ENCODE data around the gene PGA3.
"Not testable (repeated sequence)": the region's sequence is repeated elsewhere in the genome, so short reads cannot be mapped to it uniquely, and the experiment has no call there.

PGA3 gene

GRCh38 chr11:61207636-61208310 lies 4.5 kb downstream of the PGA3 start:
- not testable (repeated sequence) for DNase-seq (ENCODE audit: low read depth in 2 of 2)

DNA sequence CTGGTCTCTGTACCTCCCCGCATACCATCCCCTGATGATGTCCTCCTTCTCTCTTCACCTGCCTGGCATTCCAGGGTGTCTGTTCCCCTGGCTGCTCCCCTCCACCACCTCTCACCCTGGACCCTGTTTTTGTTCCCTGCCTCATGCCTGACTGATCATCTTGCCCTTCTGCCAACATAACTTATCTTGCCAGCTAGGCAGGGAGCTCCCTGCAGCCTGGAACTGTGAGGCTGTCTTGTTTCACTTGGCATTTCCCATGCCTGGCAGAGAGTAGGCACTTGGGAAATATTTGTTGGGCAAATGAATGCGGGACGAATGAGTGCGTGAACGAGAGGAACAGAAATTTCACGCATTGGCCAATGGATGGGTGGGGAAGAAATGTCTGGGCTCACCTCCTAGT lies 7.3 kb downstream of the PGA3 start:
- not testable (repeated sequence) for DNase-seq (ENCODE audit: low read depth in 2 of 2)

DNA sequence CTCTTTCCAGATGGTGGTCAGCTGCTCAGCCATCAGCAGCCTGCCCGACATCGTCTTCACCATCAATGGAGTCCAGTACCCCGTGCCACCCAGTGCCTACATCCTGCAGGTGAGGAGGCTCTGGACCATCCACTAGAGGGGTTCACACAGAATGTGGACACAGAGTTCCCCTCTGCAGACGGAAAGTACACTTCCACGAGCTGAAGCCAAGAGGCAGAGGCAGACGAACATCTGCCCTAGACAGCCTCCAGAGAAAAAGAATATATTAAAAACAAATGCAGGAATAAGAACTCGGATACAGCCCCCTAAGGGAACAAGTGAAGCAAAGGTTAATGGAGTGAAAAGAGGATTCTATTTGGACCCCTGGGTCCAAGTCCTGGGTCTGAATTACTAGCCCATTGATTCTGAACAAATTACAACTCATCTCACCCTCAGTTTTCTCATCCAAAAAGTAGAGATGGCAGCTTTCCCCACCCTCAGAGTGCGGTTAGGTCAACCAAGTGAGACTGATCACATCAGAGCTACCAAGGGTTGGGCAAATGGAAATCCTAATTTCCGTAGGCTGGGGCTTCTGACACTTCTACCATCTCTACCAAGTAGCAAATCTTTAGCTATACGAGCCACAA lies 8.1 kb downstream of the PGA3 start:
- DNase-seq (ENCODE audit: low read depth in 2 of 2), result not testable (repeated sequence)

GRCh38 chr11:61212202-61212601 lies 8.9 kb downstream of the PGA3 start:
- not testable (repeated sequence) for DNase-seq (ENCODE audit: low read depth in 2 of 2)

GRCh38 chr11:61213711-61214324 lies 10.5 kb downstream of the PGA3 start:
- DNase-seq (ENCODE audit: low read depth in 2 of 2), result not testable (repeated sequence)

- not testable (repeated sequence) for DNase-seq (ENCODE audit: low read depth in 2 of 2)
Observed at GRCh38 chr11:61218306-61218705, 15.0 kb downstream of the PGA3 start.

- not testable (repeated sequence) for DNase-seq (ENCODE audit: low read depth in 2 of 2)
Observed at GRCh38 chr11:61219016-61219415, 15.7 kb downstream of the PGA3 start.

GRCh38 chr11:61222047-61222446 lies 18.7 kb downstream of the PGA3 start, which contains the start of gene PGA4:
TSS of gene PGA4 (plus strand) at chr11:61222347. CDS start at chr11:61222401, 54 bp downstream.
- DNase-seq (ENCODE audit: low read depth in 2 of 2), result not testable (repeated sequence)

DNA sequence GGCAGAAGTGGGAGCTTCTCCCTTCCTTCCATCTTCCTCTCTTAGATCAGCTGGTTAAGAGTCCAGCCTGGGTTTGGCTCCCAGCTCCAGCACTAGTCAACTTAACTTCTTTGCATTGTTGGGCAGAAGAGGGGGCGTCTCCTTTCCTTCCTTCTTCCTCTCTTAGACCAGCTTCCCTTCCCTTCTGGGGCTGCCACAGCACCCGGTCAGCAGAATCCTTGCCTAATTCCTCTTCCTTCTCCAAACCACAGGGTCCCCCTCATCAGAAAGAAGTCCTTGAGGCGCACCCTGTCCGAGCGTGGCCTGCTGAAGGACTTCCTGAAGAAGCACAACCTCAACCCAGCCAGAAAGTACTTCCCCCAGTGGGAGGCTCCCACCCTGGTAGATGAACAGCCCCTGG lies 19.4 kb downstream of the PGA3 start:
- DNase-seq (ENCODE audit: low read depth in 2 of 2), result not testable (repeated sequence)

DNA sequence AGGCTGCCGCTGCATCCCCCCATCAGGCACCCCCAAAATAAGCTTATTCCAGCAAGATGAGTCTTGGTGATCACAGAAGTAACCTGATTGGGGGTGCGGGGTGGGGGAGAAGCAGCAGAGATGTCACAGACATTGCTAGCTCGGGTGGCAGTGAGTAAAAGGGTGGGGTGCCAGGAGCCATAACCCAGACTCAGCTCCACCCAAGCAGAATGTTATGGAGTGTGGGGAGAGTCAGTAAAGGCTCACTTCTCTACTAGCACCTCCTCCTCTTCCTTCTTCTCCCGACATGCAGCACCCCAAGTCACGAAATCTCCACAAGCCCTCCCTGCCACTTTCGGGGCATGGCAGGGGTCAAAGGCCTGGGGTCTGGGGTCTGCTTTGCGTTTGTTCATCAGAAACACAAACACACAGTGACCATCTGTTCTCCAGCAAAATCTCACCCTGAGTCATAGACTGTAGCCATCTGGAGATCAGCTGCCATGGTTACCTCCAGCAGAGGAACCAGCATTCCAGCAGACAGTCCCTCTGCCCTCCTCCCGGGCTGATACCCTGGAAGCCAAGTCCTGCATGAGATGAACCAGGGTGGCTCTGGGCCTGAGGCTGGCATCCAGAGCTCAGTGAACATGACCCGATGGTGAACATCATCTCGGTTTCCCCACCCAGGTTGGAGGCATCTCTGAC lies 23.3 kb downstream of the PGA3 start:
- DNase-seq (ENCODE audit: low read depth in 2 of 2), result not testable (repeated sequence)

GRCh38 chr11:61229458-61229857 lies 26.1 kb downstream of the PGA3 start:
- not testable (repeated sequence) for DNase-seq (ENCODE audit: low read depth in 2 of 2)

- not testable (repeated sequence) for DNase-seq (ENCODE audit: low read depth in 2 of 2)
Observed at GRCh38 chr11:61231033-61231432, 27.7 kb downstream of the PGA3 start.

DNA sequence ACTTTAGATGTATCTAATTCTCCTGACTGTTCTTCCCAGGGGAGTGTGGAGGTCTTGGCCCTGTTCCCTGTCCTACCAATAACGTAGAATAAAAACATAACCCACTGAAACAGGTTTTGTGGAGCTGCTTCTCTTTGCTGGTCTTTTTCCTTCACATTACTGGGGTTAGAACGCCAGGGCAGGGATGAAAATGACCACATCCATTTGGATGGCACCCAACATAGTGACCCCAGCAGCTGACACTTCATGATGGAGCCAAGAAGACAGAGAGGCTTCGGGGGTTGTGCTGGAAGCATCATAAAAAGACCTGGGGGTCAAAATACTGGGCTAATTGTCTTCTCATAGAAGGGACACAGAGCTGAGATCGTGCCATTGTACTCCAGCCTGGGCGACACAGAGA lies 28.3 kb downstream of the PGA3 start:
- DNase-seq (ENCODE audit: low read depth in 2 of 2), result not testable (repeated sequence)

- DNase-seq (ENCODE audit: low read depth in 2 of 2), result not testable (repeated sequence)
Observed at GRCh38 chr11:61232548-61233145, 29.3 kb downstream of the PGA3 start.

- not testable (repeated sequence) for DNase-seq (ENCODE audit: low read depth in 2 of 2)
Observed at GRCh38 chr11:61237130-61237529, 33.8 kb downstream of the PGA3 start.

DNA sequence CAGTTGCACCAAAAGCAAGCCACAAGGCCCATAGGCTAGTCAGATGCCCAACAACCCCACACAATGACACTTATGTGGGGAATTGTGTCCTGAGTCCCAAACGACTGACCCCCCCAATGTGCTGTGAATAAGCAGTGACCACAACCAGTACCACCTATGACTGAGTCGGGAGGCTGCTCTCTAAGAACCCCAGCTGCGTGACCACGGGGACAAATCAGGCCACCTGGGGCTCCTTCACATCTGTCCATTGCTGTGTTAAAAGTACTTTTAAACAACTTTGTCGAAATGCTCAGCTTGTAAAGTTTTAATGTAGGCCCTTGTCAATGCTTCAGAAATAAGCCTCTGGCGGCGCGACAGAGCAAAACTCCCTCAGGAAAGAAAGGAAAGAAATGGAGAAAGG lies 37.0 kb downstream of the PGA3 start:
- not testable (repeated sequence) for DNase-seq (ENCODE audit: low read depth in 2 of 2)

- DNase-seq (ENCODE audit: low read depth in 2 of 2), result not testable (repeated sequence)
Observed at GRCh38 chr11:61240875-61241274, 37.6 kb downstream of the PGA3 start, which contains the start of gene PGA5. TSS of gene PGA5 (plus strand) at chr11:61241175. CDS start at chr11:61241227, 52 bp downstream.

- DNase-seq (ENCODE audit: low read depth in 2 of 2), result not testable (repeated sequence)
Observed at GRCh38 chr11:61241526-61241925, 38.2 kb downstream of the PGA3 start.

DNA sequence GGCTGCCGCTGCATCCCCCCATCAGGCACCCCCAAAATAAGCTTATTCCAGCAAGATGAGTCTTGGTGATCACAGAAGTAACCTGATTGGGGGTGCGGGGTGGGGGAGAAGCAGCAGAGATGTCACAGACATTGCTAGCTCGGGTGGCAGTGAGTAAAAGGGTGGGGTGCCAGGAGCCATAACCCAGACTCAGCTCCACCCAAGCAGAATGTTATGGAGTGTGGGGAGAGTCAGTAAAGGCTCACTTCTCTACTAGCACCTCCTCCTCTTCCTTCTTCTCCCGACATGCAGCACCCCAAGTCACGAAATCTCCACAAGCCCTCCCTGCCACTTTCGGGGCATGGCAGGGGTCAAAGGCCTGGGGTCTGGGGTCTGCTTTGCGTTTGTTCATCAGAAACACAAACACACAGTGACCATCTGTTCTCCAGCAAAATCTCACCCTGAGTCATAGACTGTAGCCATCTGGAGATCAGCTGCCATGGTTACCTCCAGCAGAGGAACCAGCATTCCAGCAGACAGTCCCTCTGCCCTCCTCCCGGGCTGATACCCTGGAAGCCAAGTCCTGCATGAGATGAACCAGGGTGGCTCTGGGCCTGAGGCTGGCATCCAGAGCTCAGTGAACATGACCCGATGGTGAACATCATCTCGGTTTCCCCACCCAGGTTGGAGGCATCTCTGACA lies 42.1 kb downstream of the PGA3 start:
- DNase-seq (ENCODE audit: low read depth in 2 of 2), result not testable (repeated sequence)

GRCh38 chr11:61248071-61248470 lies 44.8 kb downstream of the PGA3 start:
- not testable (repeated sequence) for DNase-seq (ENCODE audit: low read depth in 2 of 2)

DNA sequence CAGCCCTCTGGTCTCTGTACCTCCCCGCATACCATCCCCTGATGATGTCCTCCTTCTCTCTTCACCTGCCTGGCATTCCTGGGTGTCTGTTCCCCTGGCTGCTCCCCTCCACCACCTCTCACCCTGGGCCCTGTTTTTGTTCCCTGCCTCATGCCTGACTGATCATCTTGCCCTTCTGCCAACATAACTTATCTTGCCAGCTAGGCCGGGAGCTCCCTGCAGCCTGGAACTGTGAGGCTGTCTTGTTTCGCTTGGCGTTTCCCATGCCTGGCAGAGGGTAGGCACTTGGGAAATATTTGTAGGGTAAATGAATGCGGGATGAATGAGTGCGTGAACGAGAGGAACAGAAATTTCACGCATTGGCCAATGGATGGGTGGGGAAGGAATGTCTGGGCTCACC lies 45.9 kb downstream of the PGA3 start:
- DNase-seq (ENCODE audit: low read depth in 2 of 2), result not testable (repeated sequence)

Data from stimulated activated CD4-positive, alpha-beta T cell treated with anti-CD3 and anti-CD28 coated beads, Interleukin-15, amount 100 ng/mL, for 48 hours (primary cell).